GM12865 (cell line): ENCODE data around the gene APP.

Experiments used
- DNase-seq: peaks from one replicate; pipeline ENCODE4 v3.0.0; 2010; ENCODE audit warnings: low read depth
- H3K4me3 ChIP-seq: 2 replicates; pipeline ENCODE4 v1.5.1; 2011; ENCODE audit warnings: mild to moderate bottlenecking, low read depth, low read length, control low read depth
- CTCF ChIP-seq: IDR thresholded peaks from 2 replicates; pipeline ENCODE4 v1.5.1; 2011; ENCODE audit warnings: low read length, control low read depth, low read depth, inconsistent platforms; ENCODE audit not compliant: insufficient read depth; ENCODE audit errors: missing control alignments

Gene APP

DNA sequence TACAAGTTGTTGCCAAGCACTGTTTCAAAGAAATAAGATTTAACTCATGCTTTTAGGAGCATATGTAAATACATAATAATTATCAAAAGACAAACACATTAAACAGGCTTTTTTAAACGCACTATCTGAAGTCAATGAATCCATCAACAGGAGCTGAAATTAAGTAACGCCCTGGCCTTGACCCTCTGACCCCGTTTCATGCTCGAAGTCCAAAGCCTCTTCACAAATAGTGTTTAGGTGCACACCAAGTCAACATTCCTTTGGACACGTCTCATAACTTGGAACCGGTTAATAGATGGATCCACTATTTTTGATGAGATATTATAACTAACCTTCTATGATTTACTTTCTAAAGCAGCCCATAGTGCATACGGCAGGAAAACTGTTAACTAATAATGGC, 226.5 kb downstream of the APP start:
- no peak for DNase-seq
- no peak overlapping the region for H3K4me3 ChIP-seq
- TF ChIP-seq CTCF, result no peak

GRCh38 chr21:25942135-25942534, 228.4 kb downstream of the APP start:
- DNase-seq, result no peak
- no peak for TF ChIP-seq CTCF
- H3K4me3 ChIP-seq, result no peak overlapping the region

DNA sequence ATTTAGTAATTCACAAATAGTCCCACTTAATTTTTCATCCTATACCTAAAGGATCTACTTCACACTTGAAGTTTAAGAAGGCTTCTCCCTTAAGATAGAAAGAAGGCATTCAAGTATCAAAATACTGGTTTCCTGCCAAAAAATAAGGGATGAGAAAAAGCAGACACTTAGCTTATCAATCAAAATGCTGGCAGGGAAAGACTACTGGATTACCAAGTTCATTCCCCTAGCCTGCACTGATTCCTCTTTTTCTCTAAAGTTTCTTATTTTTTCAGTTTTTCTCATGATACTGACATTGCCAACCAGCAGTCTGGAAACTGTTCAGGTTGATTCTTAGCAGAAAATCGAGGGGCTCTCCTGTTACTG, 231.2 kb downstream of the APP start:
- DNase-seq, result no peak
- no peak overlapping the region for H3K4me3 ChIP-seq
- TF ChIP-seq CTCF, result no peak

- no peak for TF ChIP-seq CTCF
- peak; percentile 11 for DNase-seq
- no peak overlapping the region for H3K4me3 ChIP-seq
Observed at GRCh38 chr21:25938658-25939395, 231.7 kb downstream of the APP start.

DNA sequence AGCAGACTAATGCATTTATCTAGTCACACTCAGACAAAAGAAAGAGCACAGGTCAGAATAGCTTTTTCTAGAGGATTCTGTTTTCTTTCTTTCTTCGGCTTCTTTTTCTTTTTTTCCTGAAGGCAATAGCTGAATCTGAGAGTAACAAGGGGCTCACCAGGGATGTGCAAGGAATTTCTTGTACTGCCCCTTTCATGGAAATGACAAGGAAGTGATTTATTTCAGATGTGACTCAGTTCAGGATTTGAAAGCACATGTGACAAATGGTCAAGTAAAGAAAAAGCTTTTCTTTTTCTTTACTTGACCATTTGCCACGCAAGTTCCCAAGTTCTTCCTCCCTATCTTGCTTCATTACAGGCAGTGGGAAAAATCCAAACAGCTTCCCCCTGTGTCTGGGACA, 233.8 kb downstream of the APP start:
- no peak for TF ChIP-seq CTCF
- H3K4me3 ChIP-seq, result no peak overlapping the region
- no peak for DNase-seq

DNA sequence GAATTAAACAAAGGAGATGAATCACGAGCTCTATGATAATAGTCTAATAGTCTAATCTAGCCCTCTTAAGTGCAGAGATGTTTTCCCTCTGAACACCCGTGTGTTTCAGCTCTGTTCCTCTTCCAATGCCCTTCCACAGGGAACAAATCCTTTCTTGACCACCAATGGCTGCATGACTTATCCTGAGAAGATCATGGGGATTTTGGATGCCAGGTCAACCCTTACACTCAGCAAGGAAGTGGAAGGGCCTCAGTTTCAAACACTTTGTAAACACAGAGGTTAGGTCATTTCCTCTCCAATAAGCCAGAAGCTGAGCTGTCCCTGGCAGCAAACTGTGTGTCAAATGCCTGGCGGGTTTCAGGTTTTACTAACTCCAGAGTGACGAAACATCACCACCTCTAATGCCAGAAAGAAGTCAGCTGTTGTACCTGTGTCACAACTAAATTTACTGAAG, 235.8 kb downstream of the APP start:
- DNase-seq, result peak; percentile 69
- TF ChIP-seq CTCF, result no peak

GRCh38 chr21:25934130-25934529, 236.4 kb downstream of the APP start:
- no peak overlapping the region for H3K4me3 ChIP-seq
- no peak for DNase-seq
- TF ChIP-seq CTCF, result no peak

More for the DNA sequence above, 235.8 kb downstream of the APP start:
- no peak overlapping the region for H3K4me3 ChIP-seq
